HT1080 (cell line): ENCODE data around the gene CNOT10. TPM values are rescaled to one million over a fixed set of nuclear protein-coding genes. Genes with fewer than 3 reads are reported as not detected.
A peak's percentile ranks its signal among the peaks of the same experiment; 100 is the strongest.
"Not testable (repeated sequence)": the region's sequence is repeated elsewhere in the genome, so short reads cannot be mapped to it uniquely, and the experiment has no call there.

Experiments
- DNase-seq: peaks from one replicate; pipeline ENCODE4 v3.0.0-alpha.2; 2015; ENCODE audit warnings: low read depth
- polyA plus RNA-seq, 2 experiments: library from polyadenylated mRNA; depleted of rRNA; stranded (reverse); fragments of >200 nt; gene quantifications; 2 replicates each; pipeline ENCODE4 v1.2.3, GENCODE V29; 2015
- total RNA-seq: library from RNA; depleted of rRNA; stranded (reverse); fragments of >200 nt; shearing (Covaris generic); gene quantifications from 2 replicates; pipeline ENCODE4 v1.2.3, GENCODE V29; 2014; rRNA removed

Gene CNOT10, protein sequence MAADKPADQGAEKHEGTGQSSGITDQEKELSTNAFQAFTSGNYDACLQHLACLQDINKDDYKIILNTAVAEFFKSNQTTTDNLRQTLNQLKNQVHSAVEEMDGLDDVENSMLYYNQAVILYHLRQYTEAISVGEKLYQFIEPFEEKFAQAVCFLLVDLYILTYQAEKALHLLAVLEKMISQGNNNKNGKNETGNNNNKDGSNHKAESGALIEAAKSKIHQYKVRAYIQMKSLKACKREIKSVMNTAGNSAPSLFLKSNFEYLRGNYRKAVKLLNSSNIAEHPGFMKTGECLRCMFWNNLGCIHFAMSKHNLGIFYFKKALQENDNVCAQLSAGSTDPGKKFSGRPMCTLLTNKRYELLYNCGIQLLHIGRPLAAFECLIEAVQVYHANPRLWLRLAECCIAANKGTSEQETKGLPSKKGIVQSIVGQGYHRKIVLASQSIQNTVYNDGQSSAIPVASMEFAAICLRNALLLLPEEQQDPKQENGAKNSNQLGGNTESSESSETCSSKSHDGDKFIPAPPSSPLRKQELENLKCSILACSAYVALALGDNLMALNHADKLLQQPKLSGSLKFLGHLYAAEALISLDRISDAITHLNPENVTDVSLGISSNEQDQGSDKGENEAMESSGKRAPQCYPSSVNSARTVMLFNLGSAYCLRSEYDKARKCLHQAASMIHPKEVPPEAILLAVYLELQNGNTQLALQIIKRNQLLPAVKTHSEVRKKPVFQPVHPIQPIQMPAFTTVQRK
- total RNA-seq, result 37.4 and 41.2 TPM in 2 replicates
- polyA plus RNA-seq (2015; cell fraction: cytosol; rRNA removed), result 32.9 and 36.8 TPM in 2 replicates
- polyA plus RNA-seq (2015; cell fraction: nucleus; rRNA removed), result 57.8 and 59.7 TPM in 2 replicates

- peak; percentile 96 for DNase-seq
Observed at GRCh38 chr3:32684800-32685542, at the start of gene CNOT10. CNOT10 (plus strand) TSS chr3:32685188; CDS start chr3:32685461, 273 bp downstream.

DNA sequence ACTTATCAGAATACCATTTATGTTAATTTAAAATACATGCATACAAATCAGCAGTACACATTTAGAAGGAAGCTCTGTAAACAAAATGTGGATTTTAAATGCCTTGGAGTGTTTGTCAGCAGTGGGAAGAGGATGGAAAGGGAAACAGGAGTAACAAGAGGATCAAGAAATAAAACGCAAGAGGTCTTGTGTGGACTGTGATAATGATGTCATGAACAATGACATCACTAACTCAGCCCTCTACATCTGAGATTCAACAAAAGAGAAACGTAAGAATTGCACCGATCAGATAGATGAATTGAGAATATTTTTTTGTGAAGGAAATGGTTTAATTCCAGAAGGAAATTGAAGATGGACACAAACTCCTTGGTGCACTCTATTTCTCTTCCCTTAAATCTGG lies 44.0 kb upstream of the CNOT10 start:
- no peak for DNase-seq

DNA sequence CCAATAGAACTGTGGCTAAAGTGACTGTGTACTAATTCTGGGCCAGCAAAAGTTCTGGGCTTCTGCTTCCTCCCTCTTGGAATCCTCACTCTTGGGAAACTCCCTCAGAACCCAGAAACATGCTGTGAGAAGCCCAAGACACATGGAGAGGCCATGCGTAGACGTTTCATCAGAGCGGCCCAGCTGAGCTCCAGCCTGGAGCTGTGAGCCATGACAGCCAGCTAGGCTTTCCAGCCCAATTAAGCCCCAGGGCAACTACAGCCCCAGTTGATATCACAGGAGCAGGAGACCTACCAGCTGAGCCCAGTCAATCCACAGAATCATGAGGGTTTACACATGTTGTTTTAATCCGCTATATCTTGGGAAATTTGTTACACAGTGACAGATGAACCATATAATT lies 43.6 kb upstream of the CNOT10 start:
- DNase-seq, result no peak

- no peak for DNase-seq
Observed at GRCh38 chr3:32643354-32643753, 41.6 kb upstream of the CNOT10 start.

GRCh38 chr3:32643816-32644215 lies 41.2 kb upstream of the CNOT10 start:
- DNase-seq, result no peak

DNA sequence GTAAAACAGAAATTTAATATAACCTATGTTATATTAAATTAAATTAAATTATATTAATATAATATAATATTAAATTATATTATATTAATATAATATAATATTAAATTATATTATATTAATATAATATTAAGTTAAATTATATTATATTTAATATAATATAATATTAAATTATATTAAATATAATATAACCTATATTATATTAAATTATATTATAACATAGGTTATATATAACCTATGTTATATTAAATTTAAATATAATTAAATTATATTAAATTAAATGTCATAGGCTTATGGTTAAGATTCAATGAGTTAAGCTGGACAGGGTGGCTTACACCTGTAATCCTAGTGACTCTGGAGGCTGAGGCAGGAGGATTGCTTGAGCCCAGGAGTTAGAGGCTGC lies 40.6 kb upstream of the CNOT10 start:
- no peak for DNase-seq

DNA sequence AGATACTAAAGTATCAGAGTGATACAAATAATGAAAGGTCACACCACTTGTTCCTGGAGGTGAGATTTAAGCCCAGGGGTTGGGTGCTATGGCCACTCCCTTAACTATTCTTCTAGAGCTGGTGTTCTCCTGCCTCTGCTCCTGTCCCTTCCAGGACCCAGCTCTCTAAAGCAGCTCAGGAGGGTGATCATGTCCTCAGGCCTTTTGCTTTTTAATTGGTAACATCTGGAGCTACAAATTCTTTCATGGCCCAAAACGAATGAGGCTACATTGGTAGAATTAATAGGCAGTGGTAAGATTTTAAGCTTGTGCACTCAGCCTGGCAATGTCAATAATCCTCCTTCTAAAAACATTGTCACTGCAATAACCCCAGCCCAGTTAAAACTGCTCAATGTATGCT lies 38.2 kb upstream of the CNOT10 start:
- no peak for DNase-seq

DNA sequence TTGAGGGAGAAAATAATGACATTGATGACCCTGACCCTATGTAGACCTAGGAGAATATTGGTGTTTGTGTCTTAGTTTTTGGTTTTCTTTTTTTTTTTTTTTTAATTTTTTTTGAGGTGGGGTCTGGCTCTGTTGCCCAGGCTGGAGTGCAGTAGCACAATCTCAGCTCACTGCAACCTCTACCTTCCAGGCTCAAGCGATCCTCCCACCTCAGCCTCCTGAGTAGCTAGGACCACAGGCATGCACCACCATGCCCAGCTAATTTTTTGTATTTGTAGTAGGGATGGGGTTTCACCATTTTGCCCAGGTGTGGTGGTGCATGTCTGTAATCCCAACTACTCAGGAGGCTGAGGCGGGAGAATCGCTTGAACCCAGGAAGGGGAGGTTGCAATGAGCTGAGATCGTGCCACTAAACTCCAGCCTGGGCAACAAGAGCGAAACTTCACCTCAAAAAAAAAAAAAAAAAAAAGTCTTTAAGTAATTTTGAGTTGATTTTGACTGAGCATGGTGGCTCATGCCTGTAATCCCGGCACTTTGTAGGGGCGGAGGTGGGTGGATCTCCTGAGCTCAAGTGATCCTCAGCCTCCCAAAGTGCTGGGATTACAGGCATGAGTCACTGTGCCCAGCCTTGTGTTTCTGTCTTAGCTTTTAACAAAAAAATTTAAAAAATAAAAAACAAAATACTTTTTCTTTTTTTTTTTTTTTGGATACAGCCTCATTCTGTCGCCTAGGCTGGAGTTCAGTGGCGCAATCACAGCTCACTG lies 32.5 kb upstream of the CNOT10 start:
- DNase-seq, result not testable (repeated sequence)

GRCh38 chr3:32655167-32655566 lies 29.8 kb upstream of the CNOT10 start:
- no peak for DNase-seq

DNA sequence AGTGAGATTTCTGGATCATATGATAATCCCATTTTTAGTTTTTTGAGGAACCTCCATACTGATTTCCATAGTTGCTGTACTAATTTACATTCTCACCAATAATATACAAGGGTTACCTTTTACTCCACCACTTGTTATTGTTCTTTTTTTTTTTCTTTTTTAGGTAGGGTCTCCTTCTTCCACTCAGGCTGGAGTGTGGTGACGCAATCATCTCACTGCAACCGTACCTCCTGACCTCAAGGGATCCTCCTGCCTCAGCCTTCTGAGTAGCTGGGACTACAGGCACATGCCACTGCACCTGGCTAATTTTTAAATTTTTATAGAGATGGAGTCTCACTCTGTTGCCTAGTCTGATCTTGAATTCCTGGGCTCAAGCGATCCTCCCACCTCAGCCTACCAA lies 24.4 kb upstream of the CNOT10 start:
- no peak for DNase-seq

DNA sequence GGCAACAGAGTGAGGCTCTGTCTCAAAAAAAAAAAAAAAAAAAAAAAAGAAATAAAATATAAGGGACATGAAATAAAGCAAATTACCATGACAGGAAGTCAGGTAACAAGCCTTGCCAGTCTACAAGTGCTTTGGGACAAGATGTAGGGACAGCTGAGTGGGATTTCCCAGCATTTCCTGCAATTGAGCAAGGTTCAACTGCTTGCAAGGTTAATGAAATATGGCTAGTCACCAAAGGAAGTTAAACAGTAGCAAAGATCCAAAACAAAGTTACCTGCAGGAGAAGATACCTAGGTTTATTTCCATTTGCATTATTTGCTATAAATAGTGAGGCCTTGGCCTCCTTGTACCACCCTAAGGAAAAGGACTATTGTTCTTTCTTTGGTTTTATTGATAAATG lies 22.3 kb upstream of the CNOT10 start:
- DNase-seq, result no peak

- peak; percentile 51 for DNase-seq
Observed at GRCh38 chr3:32664630-32665075, 20.3 kb upstream of the CNOT10 start.

- no peak for DNase-seq
Observed at GRCh38 chr3:32667072-32667582, 17.9 kb upstream of the CNOT10 start.

DNA sequence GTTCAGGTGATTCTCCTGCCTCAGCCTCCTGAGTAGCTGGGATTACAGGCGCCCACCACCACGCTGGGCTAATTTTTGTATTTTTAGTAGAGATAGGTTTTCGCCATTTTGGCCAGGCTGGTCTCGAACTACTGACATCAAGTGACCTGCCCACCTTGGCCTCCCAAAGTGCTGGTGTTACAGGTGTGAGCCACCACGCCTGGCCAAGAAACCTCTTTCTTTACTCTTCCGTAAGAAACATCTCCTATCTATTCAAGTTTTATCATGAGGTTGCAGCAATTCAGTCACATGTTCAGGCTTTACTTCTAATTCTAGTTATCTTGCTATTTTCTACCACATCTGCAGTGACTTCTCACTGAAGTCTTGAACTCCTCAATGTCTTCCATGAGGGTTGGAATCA lies 15.8 kb upstream of the CNOT10 start:
- DNase-seq, result not testable (repeated sequence)

DNA sequence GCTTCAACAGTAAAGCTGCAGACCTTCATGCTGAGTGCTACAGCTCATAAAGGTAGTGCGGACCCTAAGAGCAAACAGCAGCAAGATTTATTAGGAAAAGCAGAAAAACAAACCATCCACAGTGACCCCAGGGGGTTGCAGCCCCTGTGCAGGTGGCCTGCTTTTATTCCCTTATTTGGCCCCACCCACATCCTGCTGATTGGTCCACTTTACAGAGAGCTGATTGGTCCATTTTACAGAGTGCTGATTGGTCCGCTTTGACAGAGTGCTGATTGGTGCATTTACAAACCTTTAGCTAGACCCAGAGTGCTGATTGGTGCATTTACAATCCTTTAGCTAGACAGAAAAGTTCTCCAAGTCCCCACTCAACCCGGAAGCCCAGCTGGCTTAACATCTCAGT lies 11.3 kb upstream of the CNOT10 start:
- DNase-seq, result not testable (repeated sequence)

- DNase-seq, result no peak
Observed at GRCh38 chr3:32675164-32675563, 9.8 kb upstream of the CNOT10 start.

DNA sequence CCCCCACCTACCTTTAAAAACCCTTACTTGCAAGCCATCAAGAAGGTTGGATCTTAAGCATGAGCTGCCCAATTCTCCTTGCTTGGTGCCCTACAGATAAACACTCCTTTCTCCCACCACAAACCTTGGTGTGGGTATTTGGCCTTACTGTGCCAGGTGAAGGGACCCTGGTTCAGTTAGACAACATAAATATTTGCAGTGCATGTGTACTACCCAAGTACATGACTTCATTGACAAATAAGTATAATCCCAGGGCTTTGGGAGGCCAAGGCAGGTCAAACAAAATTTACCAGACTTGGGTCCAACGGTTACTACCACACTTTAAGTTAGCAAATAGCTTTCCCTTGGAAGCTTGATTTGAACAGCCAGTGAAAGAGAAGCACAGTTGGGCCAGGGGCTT lies 9.3 kb upstream of the CNOT10 start:
- DNase-seq, result no peak

- peak; percentile 29 for DNase-seq
Observed at GRCh38 chr3:32681811-32682210, 3.2 kb upstream of the CNOT10 start.

GRCh38 chr3:32684029-32684799 lies 774 bp upstream of the CNOT10 start:
- DNase-seq, result no peak
